GM12872 (cell line): ENCODE results near the gene RPL28.

Experiments
- TF ChIP-seq, protein P1 (sequence below): IDR thresholded peaks from 3 replicates; pipeline ENCODE4 v1.5.1; 2011; ENCODE audit warnings: low read depth, mild to moderate bottlenecking, low read length, moderate library complexity; ENCODE audit not compliant: insufficient read depth

RPL28 gene

DNA sequence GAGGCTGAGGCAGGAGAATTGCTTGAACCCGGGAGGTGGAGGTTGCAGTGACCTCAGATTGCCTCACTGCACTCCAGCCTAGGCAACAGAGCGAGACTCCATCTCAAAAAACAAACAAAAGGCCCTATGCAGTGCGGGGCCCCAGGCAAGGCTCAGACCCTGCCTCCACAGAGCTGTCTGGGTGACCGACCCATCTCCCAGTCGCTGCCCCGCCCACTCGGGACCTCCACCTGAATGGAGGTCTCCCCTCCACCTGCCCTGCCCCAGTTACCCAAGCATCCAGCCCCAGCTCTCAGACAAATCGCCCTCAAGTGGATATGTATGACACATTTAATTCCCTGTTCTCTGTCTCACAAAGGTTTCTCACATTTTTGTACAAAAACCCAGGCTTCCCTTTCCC, 20.5 kb upstream of the RPL28 start:
- TF ChIP-seq, protein P1, sequence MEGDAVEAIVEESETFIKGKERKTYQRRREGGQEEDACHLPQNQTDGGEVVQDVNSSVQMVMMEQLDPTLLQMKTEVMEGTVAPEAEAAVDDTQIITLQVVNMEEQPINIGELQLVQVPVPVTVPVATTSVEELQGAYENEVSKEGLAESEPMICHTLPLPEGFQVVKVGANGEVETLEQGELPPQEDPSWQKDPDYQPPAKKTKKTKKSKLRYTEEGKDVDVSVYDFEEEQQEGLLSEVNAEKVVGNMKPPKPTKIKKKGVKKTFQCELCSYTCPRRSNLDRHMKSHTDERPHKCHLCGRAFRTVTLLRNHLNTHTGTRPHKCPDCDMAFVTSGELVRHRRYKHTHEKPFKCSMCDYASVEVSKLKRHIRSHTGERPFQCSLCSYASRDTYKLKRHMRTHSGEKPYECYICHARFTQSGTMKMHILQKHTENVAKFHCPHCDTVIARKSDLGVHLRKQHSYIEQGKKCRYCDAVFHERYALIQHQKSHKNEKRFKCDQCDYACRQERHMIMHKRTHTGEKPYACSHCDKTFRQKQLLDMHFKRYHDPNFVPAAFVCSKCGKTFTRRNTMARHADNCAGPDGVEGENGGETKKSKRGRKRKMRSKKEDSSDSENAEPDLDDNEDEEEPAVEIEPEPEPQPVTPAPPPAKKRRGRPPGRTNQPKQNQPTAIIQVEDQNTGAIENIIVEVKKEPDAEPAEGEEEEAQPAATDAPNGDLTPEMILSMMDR = no peak

DNA sequence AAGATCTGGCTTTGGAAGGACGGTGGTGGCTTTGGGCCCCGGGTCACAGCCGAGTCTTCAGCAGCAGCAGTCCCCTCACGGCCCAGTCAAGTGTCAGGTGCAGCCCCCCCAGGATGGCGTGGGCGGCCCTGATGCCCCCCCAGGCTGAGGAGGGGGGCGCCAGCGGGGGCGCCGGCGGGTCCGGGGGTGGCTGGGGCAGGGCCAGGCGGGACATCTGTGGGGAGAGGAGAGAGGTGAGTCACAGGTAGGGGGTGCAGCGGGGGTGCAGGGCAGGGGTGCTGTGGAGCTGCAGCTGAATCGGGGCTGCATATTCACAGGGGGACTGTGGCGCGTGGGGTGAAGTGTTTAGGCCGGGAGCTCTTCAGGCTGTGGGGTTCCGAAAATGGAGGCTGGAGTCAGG, 19.8 kb upstream of the RPL28 start:
- TF ChIP-seq, protein P1 = no peak

- TF ChIP-seq, protein P1 = no peak
Measured at GRCh38 chr19:55366790-55367189, 18.9 kb upstream of the RPL28 start.

DNA sequence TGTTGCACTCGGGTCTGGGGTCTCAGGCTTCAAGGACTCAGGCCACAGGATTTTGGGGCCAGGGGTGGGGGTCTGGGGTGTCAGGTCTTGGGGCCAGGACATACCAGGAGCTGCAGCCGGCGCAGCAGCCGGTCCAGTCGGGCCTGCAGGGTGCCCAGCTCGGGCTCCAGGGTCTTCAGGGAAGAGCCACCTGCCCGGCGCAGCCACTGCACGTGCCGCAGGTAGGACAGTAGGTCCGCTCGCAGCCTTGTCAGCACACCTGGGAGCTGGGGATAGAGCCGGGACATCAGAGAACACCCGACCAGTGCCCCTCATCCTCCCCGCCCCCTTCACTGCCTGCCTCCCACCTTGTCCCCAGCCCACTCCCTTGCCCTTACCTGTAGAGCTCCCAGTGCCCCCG, 17.6 kb upstream of the RPL28 start:
- TF ChIP-seq, protein P1 = no peak

- TF ChIP-seq, protein P1 = no peak
Measured at GRCh38 chr19:55368701-55369563, 16.8 kb upstream of the RPL28 start.

GRCh38 chr19:55369653-55370304, 16.0 kb upstream of the RPL28 start:
- TF ChIP-seq, protein P1 = no peak

DNA sequence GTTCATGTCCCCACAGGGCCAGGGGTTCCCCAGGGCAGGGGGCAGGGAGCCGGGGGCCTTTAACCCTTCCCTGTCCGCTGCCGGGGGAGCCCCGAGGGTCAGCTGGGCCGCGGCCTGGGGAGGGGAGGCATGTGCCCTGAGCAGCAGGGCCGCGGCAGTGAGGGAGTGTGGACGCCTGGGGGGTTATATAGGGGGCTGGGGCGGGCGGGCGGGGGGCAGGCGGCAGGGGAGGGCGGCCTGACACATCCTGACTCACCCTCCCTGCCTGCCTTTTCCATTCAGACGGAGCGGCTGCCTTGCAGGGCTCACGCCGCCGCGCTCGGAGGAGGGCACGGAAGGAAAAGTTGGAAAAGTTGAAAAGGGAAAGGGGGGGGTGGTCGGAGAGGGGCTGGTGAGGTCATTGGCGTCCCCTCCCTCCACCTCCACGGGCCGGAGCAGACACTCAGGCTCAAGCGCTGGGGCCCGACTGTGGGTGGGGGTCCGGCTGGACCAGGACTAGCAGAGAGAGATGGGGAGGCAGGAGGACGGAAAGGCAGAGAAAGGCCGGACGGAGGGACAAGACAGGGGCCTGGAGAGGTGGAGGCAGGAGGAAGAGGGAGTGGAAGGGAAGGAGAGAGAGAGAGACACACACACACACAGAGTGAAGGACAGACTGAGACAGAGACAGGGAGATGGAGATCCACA, 15.3 kb upstream of the RPL28 start, which contains the start of gene IL11:
Gene IL11, minus strand, starts transcription at position 159 of the 684 bp plus-strand sequence. Its CDS starts 153 bp downstream, at position 6.
- TF ChIP-seq, protein P1 = no peak
